Stimulated activated CD8-positive, alpha-beta memory T cell treated with anti-CD3 and anti-CD28 coated beads, Interleukin-2, amount 100 ng/mL, for 48 hours (primary cell): ENCODE data around the gene SEC24C.
"Not testable (repeated sequence)": the region's sequence is repeated elsewhere in the genome, so short reads cannot be mapped to it uniquely, and the experiment has no call there.

Source experiments
- DNase-seq, 2 donors: peaks; one replicate each; pipeline ENCODE4 v3.0.0-alpha.2; 2020; ENCODE audit warnings: low read depth in 2 of 2

The SEC24C gene

DNA sequence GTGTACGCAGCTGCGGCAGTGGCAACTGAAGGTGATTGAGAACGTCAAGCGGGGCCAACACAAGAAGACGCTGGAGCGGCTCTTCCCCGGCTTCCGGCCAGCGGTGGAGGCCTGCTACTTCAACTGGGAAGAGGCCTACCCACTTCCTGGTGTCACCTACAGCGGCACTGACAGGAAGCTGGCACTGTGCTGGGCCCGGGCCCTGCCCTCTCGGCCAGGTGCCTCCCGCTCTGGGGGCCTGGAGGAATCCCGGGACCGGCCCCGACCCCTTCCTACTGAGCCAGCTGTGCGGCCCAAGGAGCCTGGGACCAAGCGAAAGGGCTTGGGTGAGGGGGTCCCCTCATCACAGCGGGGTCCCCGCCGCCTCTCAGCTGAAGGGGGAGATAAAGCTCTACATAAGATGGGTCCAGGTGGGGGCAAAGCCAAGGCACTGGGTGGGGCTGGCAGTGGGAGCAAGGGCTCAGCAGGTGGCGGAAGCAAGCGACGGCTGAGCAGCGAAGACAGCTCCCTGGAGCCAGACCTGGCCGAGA, 47.8 kb downstream of the SEC24C start:
- no peak for DNase-seq

DNA sequence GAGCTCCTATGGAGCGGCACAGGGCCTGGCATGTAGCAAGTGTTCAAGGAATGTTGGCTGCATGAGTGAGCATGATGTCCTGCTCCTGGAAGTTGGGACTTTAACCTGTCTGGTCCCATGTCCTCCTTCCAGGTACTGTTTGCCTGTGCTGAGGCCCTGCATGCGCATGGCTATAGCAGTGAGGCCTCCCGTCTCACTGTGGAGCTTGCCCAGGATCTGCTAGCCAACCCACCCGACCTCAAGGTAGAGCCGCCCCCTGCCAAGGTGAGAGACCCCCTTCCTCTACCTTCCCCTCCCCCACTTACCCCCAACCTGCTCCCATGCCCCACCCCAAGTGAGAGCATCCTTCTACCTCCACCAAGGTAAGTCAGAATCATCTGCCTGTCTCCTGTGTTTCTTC, 49.3 kb downstream of the SEC24C start:
- DNase-seq = no peak

DNA sequence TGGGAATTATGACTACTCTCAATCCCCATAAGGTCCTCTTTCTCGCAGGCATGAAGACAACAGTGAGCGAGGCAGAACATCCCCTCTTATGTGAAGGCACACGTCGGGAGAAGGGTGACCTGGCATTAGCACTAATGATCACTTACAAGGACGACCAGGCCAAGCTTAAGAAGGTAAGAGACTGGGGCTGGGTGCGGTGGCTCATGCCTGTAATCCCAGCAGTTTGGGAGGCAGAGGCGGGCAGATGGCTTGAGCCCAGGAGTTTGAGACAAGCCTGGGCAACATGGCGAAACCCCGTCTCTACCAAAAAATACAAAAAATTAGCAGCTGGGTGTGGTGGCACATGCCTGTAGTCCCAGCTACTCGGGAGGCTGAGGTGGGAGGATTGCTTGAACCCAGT, 51.3 kb downstream of the SEC24C start:
- DNase-seq = not testable (repeated sequence)

GRCh38 chr10:73796035-73796434, 51.9 kb downstream of the SEC24C start:
- DNase-seq = not testable (repeated sequence)

DNA sequence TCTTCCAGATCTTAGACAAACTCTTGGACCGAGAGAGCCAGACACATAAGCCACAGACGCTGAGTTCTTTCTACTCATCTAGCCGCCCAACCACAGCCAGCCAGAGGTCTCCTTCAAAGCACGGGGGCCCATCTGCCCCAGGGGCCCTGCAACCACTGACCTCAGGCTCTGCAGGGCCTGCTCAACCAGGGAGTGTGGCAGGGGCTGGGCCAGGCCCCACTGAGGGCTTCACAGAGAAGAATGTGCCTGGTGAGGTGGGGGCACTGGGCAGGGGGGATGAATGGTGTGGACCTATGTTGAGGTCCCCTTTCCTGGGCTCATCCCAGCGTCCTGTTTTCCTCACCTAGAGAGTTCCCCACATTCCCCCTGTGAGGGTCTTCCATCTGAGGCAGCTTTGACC, 52.6 kb downstream of the SEC24C start:
- DNase-seq = no peak

- no peak for DNase-seq
Observed at GRCh38 chr10:73797324-73798025, 53.3 kb downstream of the SEC24C start.

DNA sequence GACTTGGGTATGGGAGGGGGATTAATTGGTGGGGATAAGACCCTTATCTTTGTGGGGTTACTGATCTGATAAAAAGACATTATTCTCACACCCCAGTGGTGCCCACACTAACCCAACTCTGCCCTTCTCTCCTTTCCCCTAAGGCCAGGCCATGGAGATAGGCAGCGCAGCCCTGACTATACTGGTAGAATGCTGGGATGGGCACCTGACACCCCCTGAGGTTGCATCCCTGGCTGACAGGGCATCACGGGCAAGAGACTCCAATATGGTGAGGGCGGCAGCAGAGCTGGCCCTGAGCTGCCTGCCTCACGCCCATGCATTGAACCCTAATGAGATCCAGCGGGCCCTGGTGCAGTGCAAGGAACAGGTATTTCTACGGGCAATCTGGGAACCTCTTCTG, 53.9 kb downstream of the SEC24C start:
- DNase-seq = no peak

DNA sequence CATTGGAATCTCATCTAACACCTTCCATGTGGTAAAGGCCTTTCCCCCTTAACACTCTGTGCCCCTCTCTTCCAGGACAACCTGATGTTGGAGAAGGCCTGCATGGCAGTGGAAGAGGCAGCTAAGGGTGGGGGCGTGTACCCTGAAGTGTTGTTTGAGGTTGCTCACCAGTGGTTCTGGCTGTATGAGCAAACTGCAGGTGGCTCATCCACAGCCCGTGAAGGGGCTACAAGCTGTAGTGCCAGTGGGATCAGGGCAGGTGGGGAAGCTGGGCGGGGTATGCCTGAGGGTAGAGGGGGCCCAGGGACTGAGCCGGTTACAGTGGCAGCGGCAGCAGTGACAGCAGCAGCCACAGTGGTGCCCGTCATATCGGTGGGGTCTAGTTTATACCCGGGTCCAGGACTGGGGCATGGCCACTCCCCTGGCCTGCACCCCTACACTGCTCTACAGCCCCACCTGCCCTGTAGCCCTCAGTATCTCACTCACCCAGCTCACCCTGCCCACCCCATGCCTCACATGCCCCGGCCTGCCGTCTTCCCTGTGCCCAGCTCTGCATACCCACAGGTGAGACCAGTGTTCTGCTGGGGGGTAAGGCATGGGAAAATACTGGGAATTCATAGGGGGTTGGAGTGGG, 54.9 kb downstream of the SEC24C start:
- no peak for DNase-seq

DNA sequence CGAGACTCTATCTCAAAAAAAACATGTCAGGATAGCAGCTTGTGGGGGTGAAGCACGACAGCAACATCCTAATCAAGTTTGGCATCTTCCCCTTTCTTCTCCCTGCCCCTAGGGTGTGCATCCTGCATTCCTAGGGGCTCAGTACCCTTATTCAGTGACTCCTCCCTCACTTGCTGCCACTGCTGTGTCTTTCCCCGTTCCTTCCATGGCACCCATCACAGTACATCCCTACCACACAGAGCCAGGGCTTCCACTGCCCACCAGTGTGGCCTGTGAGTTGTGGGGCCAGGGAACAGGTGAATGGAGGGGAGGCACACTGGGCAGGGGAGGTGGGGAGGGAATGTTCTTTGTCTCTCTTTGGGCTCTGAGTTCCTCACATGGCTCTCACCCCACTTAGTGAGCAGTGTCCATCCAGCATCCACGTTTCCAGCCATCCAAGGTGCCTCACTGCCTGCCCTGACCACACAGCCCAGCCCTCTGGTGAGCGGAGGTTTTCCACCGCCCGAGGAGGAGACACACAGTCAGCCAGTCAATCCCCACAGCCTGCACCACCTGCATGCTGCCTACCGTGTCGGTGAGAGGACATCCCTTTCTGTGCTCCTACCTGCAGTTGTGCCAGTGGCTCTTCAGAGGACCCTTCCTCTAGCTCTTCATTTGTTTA, 55.9 kb downstream of the SEC24C start:
- no peak for DNase-seq

GRCh38 chr10:73800560-73801252, 56.5 kb downstream of the SEC24C start:
- no peak for DNase-seq

- no peak for DNase-seq
Observed at GRCh38 chr10:73801253-73801590, 57.0 kb downstream of the SEC24C start.

GRCh38 chr10:73802276-73802991, 58.3 kb downstream of the SEC24C start:
- no peak for DNase-seq

DNA sequence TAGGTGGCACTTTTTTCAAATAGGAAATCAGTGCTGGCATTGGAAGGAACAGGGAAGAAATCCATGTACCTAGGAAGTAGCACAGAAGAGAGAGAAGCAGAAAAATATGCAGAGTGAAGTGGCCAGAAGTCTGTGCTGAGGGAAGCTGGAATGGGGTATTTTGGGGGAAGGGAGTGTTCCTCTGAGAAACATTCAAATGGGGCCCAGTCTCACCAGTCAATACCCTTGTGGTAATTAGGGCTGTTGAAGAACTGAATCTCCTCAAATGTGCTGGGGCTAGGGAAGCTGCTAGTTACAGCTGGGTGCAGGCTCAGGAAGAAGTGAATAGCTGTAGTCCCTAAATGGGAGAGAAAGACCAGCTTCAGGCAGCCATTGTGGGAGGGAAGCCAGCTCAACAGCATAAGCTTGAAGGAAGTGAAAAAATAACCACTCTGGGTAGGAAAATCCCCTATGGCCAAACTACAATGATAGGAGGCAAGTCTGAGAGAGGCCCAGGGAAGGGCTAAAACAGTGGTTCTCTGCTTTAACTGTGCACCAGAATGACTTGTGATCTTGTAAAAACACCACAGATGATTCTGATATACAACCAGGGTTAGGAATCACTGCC, 59.6 kb downstream of the SEC24C start:
- no peak for DNase-seq

- DNase-seq = no peak
Observed at GRCh38 chr10:73806176-73806950, 62.2 kb downstream of the SEC24C start.

- DNase-seq = no peak
Observed at GRCh38 chr10:73807471-73807870, 63.3 kb downstream of the SEC24C start.

DNA sequence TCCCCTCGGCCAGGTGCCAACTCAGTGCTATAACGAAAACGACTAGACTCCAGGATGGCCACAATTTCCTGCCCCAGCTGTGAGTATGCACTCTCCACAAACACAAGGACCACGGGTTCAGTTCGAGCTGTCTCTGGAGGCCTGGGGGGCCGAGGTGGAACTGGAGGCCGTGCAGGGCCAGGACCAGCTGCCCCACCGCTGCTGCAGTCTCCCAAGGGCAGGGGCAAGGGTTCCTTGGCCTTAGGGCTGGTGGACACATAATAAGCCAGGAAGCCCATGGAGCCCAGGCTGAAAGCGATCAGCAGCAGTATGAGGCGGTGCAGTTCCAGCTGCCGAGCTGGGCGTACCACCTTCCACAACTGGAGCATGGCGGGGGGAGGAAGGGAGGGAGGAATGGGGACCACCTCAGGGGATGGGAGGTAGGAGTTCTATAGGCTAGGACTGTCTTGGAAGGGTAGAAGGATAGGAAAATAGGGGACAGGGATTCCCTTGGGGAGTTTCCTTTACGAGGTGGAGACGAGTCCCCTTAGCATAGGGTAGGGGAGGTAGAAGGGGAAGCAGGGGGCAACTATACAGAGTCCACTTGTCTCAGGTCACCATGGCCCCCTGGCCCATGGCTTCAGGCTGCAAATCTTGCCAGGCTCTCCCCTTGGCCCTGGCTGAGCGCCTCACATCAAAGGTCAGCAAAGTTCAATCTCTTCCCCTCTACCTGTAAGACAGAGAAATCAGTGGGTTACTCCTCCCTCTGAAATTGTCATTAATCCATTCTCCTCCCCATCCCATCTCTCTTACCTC, 64.0 kb downstream of the SEC24C start:
- no peak for DNase-seq

DNA sequence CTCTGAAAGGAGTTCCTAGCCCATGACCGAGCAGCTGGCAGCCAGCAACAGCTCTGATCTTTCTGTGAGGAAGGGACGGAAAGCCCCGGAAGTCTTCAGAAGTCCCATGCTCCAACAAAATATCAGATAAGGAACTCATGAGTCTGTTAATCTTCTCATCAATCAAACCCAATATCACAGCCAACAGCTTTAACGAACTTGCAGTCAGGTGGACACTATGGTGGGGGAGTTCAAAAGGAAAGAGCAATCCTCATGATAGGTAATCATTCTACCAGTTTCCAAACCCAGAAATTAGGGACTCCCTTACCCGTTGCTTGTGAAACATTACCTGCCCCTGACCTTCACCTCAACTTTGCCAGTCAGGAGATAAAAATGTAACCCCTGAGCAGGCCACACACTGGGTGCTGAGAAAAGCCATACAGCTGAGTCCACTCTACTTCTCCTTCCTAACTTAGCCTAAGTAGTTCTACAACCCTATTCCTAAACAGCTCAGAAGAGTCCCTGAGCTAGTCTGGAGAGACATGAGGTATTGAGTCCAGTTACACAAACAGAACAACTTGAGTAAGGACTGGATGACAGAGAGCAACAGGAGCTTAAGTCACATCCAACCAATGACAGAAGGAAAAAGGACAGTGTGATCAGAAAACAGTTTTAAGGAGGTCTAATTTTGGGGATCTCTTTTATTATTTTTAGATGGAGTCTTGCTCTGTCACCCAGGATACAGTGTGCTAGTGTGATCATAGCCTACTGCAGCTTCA, 65.1 kb downstream of the SEC24C start:
- no peak for DNase-seq

DNA sequence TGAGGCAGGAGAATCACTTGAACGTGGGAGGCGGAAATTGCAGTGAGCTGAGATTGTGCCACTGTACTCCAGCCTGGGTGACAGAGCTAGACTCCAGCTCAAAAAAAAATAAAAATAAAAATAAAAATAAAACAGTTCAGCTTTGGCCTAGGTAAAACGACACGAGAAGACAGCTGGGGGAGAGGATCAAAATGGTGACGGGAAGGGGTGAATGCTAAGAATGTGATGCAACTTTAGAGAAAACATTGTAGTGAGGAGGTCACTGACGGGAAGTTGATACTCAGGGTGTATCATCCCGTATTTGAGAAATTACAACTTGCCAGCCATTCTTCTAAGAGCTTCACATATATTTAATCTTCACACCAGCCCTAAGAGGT, 66.2 kb downstream of the SEC24C start:
- no peak for DNase-seq
